Activated naive CD4-positive, alpha-beta T cell treated with Interleukin-2 at 50 U/mL for 16 hours (primary cell): ENCODE data around the gene ZNF322.
"Not testable (repeated sequence)": the region's sequence is repeated elsewhere in the genome, so short reads cannot be mapped to it uniquely, and the experiment has no call there.

Experiments
- DNase-seq: peaks from one replicate; pipeline ENCODE4 v3.0.0-alpha.2; 2020

The ZNF322 gene, protein sequence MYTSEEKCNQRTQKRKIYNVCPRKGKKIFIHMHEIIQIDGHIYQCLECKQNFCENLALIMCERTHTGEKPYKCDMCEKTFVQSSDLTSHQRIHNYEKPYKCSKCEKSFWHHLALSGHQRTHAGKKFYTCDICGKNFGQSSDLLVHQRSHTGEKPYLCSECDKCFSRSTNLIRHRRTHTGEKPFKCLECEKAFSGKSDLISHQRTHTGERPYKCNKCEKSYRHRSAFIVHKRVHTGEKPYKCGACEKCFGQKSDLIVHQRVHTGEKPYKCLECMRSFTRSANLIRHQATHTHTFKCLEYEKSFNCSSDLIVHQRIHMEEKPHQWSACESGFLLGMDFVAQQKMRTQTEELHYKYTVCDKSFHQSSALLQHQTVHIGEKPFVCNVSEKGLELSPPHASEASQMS

DNA sequence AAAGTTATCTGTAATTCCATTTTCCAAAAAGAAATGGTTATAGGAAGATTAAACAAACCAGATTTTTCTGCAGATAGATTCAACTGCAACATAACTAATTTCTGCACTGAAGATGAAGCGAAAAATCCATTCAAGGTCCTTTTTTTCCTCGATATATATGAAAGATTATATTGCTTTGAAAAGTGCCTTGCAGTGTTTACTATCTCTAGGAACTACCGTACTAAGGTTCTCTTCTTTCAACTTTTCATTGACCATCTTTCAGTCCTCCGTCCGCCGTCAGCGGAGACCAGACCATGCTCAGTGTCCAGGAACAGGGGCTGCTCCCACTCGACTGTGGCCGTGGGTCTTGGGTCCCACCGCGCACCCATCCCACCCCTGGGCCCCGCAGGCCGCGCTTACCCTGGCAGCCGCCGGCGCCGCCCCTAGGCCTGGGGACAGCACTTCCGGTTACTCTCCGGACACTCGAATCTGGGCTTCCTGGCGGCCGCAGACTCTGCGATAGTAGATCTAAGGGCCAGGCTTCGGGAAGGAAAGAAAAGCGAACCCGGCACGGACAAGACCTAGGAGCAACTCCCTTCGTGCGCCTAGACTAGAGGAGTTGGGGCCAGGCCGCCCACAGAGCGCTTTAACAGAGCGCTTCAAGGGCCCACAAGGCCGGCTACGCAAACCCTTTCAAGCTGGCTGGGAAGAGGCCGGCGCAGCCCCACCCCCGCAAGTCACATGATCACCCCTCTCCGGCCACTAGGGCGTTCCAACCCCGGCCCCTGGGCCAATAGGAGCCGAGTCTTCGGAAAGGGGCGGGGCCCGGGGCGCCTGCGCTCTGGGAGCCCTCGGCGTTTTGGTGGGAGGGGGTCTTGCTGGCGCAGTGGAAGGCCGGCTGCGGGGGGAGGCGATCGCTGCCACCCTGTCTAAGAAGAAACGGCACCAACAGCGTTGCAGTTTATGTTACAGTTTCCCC, at the start of gene ZNF322:
ZNF322 (minus strand) TSS at position 705 of the 958 bp plus-strand sequence. CDS start 21,193 bp downstream, outside the sequence.
- DNase-seq: peak; percentile 89

DNA sequence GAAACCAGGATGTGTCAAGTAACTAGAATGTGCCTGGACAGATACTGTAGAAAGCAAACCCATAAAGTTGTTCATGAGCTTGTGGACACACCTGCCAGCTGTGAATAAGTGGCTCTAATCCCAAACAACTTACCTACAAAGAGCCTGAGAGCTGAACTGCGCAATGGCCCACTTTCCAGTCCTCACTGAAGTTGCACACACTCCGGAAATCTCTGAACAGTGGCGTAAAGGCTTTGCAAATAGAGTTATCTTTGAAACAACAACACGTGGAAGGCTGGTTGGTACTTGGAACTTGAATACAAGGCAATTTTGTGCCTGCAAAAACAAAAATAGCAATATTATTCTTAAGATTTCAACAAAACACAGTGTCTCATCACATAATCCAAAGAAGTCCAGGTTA, 46.2 kb upstream of the ZNF322 start:
- DNase-seq: not testable (repeated sequence)

DNA sequence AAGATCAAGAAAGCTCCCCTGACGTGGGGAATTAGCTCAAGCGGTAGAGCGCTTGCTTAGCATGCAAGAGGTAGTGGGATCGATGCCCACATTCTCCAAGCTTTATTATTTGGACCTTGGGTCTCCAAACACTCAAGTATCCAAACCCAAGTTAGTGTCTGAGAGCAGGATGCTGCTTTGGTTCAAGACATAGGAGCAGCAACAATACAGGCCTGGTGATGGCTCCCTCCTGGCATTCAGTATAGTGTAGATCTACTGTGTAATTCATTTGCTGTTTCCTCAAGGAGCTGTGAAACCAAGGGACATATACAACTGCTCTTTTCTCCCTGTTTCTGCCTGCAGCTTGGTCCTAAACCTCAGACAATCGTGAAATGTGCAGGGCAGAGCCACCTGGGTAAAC, 45.8 kb upstream of the ZNF322 start:
- DNase-seq: not testable (repeated sequence)

DNA sequence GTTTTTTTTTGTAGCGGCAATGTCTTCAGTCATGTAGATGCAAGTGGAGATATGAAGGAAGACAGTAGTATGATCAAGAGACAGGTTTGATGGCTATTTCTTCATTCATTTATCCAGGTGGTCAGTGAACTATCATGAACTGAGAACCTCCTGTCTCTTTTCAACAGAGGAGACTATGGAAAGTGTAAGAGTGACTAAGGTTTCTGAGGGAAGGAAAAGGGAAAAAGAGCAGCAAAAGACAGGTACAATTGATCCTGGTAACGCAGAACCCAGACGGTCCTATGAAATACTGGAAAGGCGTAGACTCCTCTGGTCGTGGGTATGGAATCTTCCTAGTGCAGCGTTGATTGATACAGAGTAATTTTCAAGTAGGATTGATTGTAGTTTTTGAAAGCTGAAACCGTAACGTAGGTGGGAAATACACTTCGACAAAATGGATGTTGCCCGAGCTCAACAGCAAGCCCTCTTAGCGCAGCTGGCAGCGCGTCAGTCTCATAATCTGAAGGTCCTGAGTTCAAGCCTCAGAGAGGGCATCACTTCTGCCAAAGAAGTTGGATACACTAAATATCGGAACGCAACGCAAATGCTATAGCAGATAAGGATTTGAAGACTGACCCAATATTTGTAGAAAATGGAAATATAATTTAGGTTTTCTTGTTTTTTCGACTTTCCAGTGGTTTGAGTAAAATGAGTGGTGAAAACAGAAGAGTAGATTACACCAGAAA, 41.6 kb upstream of the ZNF322 start:
- not testable (repeated sequence) for DNase-seq

DNA sequence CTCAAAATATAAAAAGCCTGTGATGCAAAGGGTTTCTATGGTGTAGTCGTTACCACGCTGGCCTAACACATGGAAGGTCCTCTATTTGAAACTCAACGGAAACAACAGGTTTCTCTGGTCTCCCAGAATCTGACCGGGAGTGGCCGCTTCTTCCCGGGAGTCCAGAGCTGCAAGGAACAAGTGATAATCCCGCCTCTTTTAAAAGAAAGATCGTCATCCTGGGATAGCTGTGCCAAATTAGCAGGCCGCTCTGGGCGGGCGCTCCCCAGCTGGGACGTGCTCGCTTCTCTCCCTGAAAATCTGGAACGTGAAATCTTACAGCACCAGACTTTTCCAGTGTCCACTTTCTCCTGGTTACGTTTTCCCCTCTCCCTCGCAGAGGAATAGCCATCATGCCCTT, 38.0 kb upstream of the ZNF322 start:
- DNase-seq: not testable (repeated sequence)

DNA sequence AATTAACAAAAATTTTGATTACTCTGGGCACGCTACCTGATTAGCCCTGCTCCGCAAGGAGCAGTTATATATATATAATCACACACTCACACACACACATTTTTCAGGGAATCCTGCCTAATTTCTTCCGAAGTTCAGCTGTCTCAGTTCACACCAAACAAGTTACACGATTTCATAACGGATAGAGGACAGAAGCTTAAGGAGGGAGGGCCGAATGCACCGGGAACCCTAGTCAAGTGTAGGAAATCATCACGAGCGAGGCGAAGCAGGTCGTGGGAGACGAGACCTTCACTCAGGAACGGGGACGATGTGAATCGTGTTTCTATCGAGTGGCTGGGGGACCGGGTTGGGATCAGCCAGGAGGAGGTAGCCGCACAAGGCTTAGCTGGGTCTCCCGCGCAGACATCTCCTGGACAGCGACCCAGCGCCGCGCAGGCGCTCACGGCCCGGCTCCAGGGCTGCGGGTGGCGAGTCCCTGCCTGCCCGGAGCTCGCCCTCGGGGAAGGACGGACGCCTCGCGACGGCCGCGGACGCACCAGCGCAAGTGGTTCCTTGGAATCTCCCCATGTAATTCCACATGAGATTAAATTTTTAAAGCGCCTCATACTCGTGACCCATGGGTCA, 29.9 kb upstream of the ZNF322 start:
- DNase-seq: not testable (repeated sequence)

GRCh38 chr6:26682435-26683042, 23.0 kb upstream of the ZNF322 start:
- not testable (repeated sequence) for DNase-seq

DNA sequence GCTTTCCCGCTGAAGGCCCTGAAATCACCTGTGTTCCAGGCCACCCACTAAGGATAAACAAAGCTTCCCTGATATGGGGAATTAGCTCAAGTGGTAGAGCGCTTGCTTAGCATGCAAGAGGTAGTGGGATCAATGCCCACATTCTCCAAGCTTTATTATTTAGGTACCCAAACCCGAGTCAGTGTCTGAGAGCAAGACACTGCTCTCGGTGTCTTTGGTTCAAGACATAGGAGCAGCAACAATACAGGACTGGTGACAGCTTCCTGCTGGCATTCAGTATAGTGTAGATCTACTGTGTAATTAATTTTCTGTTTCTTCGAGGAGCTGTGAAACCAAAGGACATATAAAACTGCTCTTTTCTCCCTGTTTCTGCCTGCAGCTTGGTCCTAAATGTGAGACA, 13.7 kb upstream of the ZNF322 start:
- DNase-seq: not testable (repeated sequence)

DNA sequence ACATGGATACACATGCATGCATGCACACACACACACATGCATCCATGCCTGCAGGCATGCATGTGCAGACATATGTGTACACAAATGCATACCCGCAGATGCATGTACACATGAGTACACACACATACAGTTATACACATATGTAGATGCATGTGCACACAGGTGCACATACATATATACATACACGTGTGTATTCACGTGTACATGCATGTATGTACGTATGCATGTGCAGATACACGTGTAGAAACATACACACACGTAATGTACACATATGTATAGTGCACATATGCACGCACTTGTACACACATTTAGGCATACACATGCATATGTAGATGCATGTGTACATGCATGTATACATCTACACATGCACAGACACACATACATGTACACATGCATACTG, 11.0 kb upstream of the ZNF322 start:
- not testable (repeated sequence) for DNase-seq

GRCh38 chr6:26670003-26670402, 10.5 kb upstream of the ZNF322 start:
- not testable (repeated sequence) for DNase-seq

DNA sequence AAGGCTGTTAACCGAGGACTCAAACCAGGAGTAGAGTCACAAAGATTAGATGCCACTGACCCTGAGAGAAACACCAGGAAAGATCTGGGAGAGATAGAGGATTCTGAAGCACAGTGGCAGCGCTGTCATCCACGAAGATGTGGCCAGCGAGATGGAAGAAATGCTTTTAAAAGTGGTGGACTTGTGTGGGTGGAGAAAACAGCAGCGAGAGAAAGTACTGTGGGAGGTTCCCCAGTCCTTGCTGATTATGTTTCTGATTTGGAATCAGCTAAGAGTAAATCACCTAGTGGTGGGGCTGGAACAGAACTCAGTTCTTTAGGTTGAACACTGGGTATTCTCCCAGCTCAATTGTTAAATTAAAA, 435 bp upstream of the ZNF322 start:
- DNase-seq: no peak

DNA sequence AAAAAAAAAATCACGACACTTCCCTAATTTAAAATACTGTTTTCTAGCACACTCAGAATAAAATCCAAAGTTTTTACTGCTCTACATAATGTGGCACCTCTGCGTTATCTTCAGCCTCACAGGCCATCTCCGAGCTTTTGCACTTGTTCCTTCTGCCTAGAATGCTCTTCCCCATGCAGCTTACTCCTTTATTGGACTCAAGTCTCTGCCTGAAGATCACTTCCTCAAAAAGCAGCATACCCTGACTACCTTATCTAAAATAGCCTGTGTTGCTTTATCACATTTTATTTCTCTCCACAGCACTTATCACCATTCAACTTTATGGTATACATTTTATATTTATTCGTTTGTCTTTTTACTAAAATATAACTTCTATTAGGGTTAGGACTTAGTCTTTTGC, 2.3 kb downstream of the ZNF322 start:
- no peak for DNase-seq

GRCh38 chr6:26653007-26653406, 6.5 kb downstream of the ZNF322 start:
- DNase-seq: no peak

GRCh38 chr6:26651133-26651781, 8.3 kb downstream of the ZNF322 start:
- no peak for DNase-seq

- no peak for DNase-seq
These were observed 13.5 kb downstream of the ZNF322 start for GRCh38 chr6:26646074-26646473.

DNA sequence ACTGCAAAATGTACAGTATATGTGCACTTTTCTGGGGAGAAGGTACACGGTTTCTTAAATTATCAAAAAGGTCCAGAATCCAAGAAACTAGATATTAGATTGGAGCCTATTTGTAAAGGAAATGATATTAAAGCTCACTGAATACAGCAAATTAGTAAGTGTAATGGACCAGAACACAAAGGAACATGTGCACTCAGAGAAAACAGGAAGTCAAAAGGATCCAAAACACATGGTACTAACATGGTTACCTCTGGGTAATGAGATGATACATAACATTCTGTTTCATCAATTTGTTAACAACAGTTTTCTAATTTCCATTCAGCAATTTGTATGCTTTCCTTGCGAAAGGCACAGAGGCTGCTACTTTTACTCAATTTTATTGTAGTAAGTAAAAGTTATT, 18.7 kb downstream of the ZNF322 start:
- no peak for DNase-seq

DNA sequence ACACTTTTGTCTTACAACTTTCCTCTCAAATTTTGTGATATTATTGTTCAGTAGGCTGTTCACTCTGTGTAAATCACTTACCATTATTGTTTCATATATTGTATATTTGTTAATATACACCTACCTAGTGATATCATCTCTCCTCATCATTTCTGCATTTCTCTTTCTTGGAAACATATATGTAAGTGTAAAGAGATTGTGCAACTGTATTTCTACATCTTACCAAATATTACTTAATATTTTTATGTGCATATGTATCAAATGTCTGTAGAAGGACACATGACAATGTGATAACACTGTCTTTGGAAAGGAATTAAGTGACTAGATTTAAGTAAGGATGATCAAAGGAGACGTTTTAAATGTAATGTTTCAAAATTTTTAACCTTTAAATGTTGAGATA, 30.2 kb downstream of the ZNF322 start:
- no peak for DNase-seq

DNA sequence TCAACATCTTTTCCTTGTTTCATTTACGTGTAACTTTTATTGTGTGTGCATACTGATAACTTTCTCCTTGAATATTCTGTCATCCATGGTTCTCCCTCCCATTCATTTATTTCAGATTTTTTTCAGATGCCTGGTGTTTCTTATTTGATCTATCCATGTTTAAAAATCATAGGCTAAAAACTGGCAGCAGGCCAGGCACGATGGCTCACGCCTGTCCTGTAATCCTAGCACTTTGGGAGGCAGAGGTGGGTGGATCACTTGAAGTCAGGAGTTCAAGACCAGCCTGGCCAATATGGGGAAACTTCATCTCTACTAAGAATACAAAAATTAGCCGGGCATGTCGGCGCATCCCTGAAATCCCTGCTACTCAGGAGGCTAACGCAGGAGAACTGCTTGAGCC, 31.7 kb downstream of the ZNF322 start:
- DNase-seq: no peak

- DNase-seq: no peak
These were observed 35.0 kb downstream of the ZNF322 start for GRCh38 chr6:26624557-26624956.

GRCh38 chr6:26623339-26623859, 36.1 kb downstream of the ZNF322 start:
- DNase-seq: no peak
